Panc1 (cell line): Measurements from ENCODE around the gene FCGR1A. TPM values are rescaled to one million over a fixed set of nuclear protein-coding genes. Genes with fewer than 3 reads are reported as not detected.
"Not testable (repeated sequence)": the region's sequence is repeated elsewhere in the genome, so short reads cannot be mapped to it uniquely, and the experiment has no call there.

ENCODE experiments used
- ATAC-seq: fragments of 200-7000 bp; cut with Tn5 transposase; 2 replicates; pipeline ENCODE4 v1.9.1; 2020; ENCODE audit warnings: mild to moderate bottlenecking, moderate library complexity
- BruUV-seq: library from RNA; stranded (reverse); fragments of 400-500 nt; replicated peaks from 2 replicates; lab custom pipeline; 2021; lab: Mats Ljungman, UMichigan
- CTCF ChIA-PET: fragments of 300-600 bp; sonication (Branson Sonifier 250); formaldehyde crosslinking; loops from one replicate; lab custom pipeline; 2022; ENCODE audit warnings: antibody characterized with exemption; lab: Charles Lee
- POLR2A ChIA-PET: fragments of 300-600 bp; sonication (Branson Sonifier 250); formaldehyde crosslinking; loops from one replicate; lab custom pipeline; 2022; ENCODE audit warnings: antibody characterized with exemption; lab: Charles Lee
- DNase-seq: peaks from one replicate; pipeline ENCODE4 v3.0.0-alpha.2; 2010; ENCODE audit warnings: low read depth, low spot score
- H3K27ac ChIP-seq: 2 replicates; pipeline ENCODE4 v1.5.1; 2011; ENCODE audit warnings: mild to moderate bottlenecking, low read length, inconsistent platforms
- H3K27me3 ChIP-seq: fragments of 200-500 bp; sonication (Bioruptor generic); 2 replicates; pipeline ENCODE4 v1.6.0; 2014; ENCODE audit warnings: low read length, inconsistent platforms; ENCODE audit not compliant: control insufficient read depth, insufficient read depth
- H3K36me3 ChIP-seq: fragments of 200-500 bp; sonication (Bioruptor generic); 2 replicates; pipeline ENCODE4 v1.5.1; 2014; ENCODE audit warnings: inconsistent platforms, mild to moderate bottlenecking, low read length, moderate library complexity; ENCODE audit not compliant: control insufficient read depth, insufficient read depth
- H3K4me1 ChIP-seq: 2 replicates; pipeline ENCODE4 v1.5.1; 2011; ENCODE audit warnings: inconsistent platforms, mild to moderate bottlenecking, low read length, moderate library complexity; ENCODE audit not compliant: control insufficient read depth, insufficient read depth
- H3K4me3 ChIP-seq, 2 experiments: 2 replicates each; pipeline ENCODE4 v1.5.1; 2011 to 2012; ENCODE audit warnings: low read depth in 2 of 2, low read length in 2 of 2, mild to moderate bottlenecking in 2 of 2, inconsistent platforms in 1 of 2, moderate library complexity in 1 of 2
- H3K9me3 ChIP-seq: fragments of 200-500 bp; sonication (Bioruptor generic); 2 replicates; pipeline ENCODE4 v1.5.1; 2014; ENCODE audit warnings: low read depth, mild to moderate bottlenecking, inconsistent platforms, low read length, moderate library complexity; ENCODE audit not compliant: control insufficient read depth, insufficient read depth
- in situ Hi-C: cut with HindIII; loops from 2 replicates; pipeline ENCODE4 v1.10.0; 2016; ENCODE audit warnings: low sequenced_read_pairs, low pct_unique_long_range_greater_than_20kb
- intact Hi-C: fragments of 100-400 bp; cut with micrococcal nuclease; formaldehyde crosslinking; loops from one replicate; pipeline ENCODE4 v1.10.0; 2022; ENCODE audit not compliant: unreplicated experiment
- total RNA-seq: library from RNA; stranded (reverse); gene quantifications from one replicate; pipeline ENCODE4 v1.2.1, GENCODE V29; 2021; ENCODE audit not compliant: unreplicated experiment

FCGR1A gene
- total RNA-seq, 1 experiment from 2014 or later, result not detected

DNA sequence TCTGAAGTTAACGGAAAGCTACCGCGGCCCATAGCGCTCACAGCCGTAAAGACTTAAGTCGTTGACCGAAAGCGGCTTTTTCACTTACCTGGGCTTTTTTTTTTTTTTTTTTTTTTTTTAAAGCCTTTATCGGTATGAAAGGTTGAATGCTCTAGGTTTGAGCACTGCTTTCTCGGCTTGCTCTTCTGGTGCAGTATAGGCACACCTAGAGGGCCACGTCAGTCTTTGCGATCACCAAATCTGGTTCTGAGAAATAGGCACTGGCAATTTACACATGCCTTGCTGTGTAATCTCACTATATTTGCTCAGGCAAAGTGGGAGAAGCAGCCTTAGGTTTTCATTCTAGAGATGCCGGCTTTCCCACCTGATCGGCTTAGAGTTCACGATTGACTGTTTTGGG lies 50.6 kb downstream of the FCGR1A start:
- H3K27me3 ChIP-seq, ATAC-seq, H3K4me1 ChIP-seq, H3K9me3 ChIP-seq, in situ Hi-C loops, DNase-seq, H3K36me3 ChIP-seq, POLR2A ChIA-PET, CTCF ChIA-PET, H3K4me3 ChIP-seq, BruUV-seq, intact Hi-C loops, H3K27ac ChIP-seq: not testable (repeated sequence)

DNA sequence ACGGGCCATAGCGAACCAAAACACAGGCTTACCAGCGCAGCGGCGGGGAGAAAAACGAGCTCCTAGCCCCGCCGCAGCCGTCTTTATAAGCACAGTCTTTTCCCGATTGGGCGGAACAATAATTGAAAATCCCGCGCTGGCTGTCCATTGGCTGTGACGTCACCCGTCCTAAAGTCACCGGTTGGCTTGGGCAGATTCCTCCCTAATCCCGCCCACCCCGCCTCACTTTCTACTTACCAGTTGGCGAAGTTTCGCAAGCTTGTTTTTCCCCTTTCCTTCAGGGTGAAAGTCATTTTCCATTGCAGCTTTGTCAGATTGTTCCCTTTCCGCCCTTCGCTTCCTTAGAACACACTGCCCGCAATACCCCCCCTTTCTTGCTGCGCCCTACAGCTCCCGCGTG lies 58.7 kb downstream of the FCGR1A start:
- DNase-seq, H3K36me3 ChIP-seq, POLR2A ChIA-PET, H3K4me3 ChIP-seq, in situ Hi-C loops, H3K4me1 ChIP-seq, H3K27me3 ChIP-seq, H3K27ac ChIP-seq, CTCF ChIA-PET, intact Hi-C loops, H3K9me3 ChIP-seq, BruUV-seq: not testable (repeated sequence)
- peak; percentile 54 for ATAC-seq

Other genes with a start within 250 kb of the FCGR1A start
- gene PPIAL4C, start 198.8 kb upstream of the FCGR1A start, total RNA-seq, result 0.44 TPM
- gene BOLA1, start 116.9 kb downstream of the FCGR1A start, total RNA-seq, result 14.6 TPM
- 2.9 TPM for gene SV2A, start 135.2 kb downstream of the FCGR1A start, total RNA-seq
- 120 TPM for gene SF3B4, start 145.1 kb downstream of the FCGR1A start, total RNA-seq
- 12.0 TPM for gene MTMR11, start 154.2 kb downstream of the FCGR1A start, total RNA-seq
- 24.1 TPM for gene OTUD7B, start 228.0 kb downstream of the FCGR1A start, total RNA-seq